Measurements from ENCODE around the gene RGS8. TPM values are rescaled to one million over a fixed set of nuclear protein-coding genes. Genes with fewer than 3 reads are reported as not detected.

RGS8 gene
- total and polyA plus RNA-seq, 2 of the 4 experiments (the other 2 are of a cell fraction): not detected

GRCh38 chr1:182725259-182726255, 41.2 kb upstream of the RGS8 start (continued):
- TF ChIP-seq, protein P1, sequence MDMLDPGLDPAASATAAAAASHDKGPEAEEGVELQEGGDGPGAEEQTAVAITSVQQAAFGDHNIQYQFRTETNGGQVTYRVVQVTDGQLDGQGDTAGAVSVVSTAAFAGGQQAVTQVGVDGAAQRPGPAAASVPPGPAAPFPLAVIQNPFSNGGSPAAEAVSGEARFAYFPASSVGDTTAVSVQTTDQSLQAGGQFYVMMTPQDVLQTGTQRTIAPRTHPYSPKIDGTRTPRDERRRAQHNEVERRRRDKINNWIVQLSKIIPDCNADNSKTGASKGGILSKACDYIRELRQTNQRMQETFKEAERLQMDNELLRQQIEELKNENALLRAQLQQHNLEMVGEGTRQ (IDR thresholded peaks at IDR 0.05; ENCODE audit: low read depth, low read length): no peak

DNA sequence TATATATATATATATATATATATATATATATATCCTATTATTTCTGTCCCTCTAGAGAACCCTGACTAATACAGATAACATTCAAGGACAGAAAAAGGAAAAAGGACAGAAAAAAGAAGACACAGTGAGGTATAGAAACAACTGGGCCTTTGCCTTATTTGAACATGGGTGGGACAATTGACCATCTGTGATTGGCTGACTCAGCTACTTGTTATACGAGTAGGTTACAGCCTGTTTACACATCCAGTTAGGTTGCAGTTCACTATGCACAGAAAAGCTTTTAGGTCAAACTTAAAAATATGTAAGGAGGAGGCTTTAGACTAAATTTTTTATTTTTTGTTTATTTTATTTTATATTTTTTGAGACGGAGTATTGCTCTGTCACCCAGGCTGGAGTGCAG, 39.8 kb upstream of the RGS8 start:
- Histone ChIP-seq H4K5ac (ENCODE audit: low read depth, low read length) (no peak overlapping the region), H3K27me3 (ENCODE audit: control insufficient read depth, insufficient read depth, low read length) (no peaks in the 10 kb centered on the region), H2BK5ac (ENCODE audit: low read depth, low read length, poor library complexity, severe bottlenecking) (no peak overlapping the region), H3K4me1 (ENCODE audit: control insufficient read depth, insufficient read depth, low read length) (0 out of 2 replicates have a peak, but pooled peaks cover 3% of the 10 kb centered on the region), H3K56ac (ENCODE audit: extremely low read depth, insufficient read depth, low read length) (no peak overlapping the region), H3K14ac (replicated peaks; ENCODE audit: low read depth, low read length) (no peak overlapping the region), H3K9me3 (ENCODE audit: control insufficient read depth, insufficient read depth, low read length) (no peaks in the 10 kb centered on the region), H3K4me3 (ENCODE audit: insufficient read depth, low read depth, low read length) (no peak overlapping the region), H3K36me3 (ENCODE audit: control insufficient read depth, insufficient read depth, low read length) (no peaks in the 10 kb centered on the region), H3K9me1 (ENCODE audit: insufficient read depth, low read length) (no peaks in the 10 kb centered on the region; the same call in 1 of the 2 replicates), H3K4me2 (ENCODE audit: low read depth, low read length) (no peak overlapping the region), H3K9ac (ENCODE audit: low read depth, low read length) (no peak overlapping the region), H2BK120ac (ENCODE audit: low read depth, low read length) (no peak overlapping the region), H2AK9ac (replicated peaks; ENCODE audit: low read depth, low read length, poor library complexity) (no peak overlapping the region), H2BK15ac (ENCODE audit: low read depth, low read length) (no peak overlapping the region), H4K8ac (ENCODE audit: low read depth in 2 of 2, low read length in 2 of 2) (no peak overlapping the region), H3K79me1 (ENCODE audit: low read depth in 1 of 2, low read length in 2 of 2) (no peaks in the 10 kb centered on the region), H3K27ac (ENCODE audit: insufficient read depth, low read length) (no peak overlapping the region), H2BK20ac (ENCODE audit: low read depth, low read length) (no peak overlapping the region), H3K18ac (ENCODE audit: low read depth, low read length) (no peak overlapping the region), H3K23ac (ENCODE audit: low read depth, low read length) (no peak overlapping the region), H3K4ac (ENCODE audit: low read depth, low read length) (no peak overlapping the region), H4K91ac (ENCODE audit: insufficient read depth, low read depth, low read length) (no peak overlapping the region), H2AFZ (replicated peaks; ENCODE audit: low read length, poor library complexity) (no peak overlapping the region), H2AK5ac (ENCODE audit: low read depth, low read length) (no peak overlapping the region), H4K20me1 (ENCODE audit: insufficient read depth, low read length) (no peaks in the 10 kb centered on the region)
- DNase-seq: no peak
- CTCF ChIA-PET: interaction anchor here (0.6 kb wide), 1 partner anchor 363 kb away, joined by 3 read pairs; no protein-coding TSS in a partner anchor
- dilution Hi-C loops (cut with HindIII; ENCODE audit: low sequenced_read_pairs, unreplicated experiment): no loop called here
- intact Hi-C loops (cut with micrococcal nuclease): no loop called here
- BruUV-seq (replicated peaks): no TSS peak
- no CpG with 5 or more reads among the region's 2 CpGs for WGBS, 2 experiments (ENCODE audit: extremely low coverage in 2 of 2, insufficient read length in 1 of 2)
- in situ Hi-C loops (cut with MboI; ENCODE audit: low sequenced_read_pairs): no loop called here
- POLR2A ChIA-PET (ENCODE audit: unreplicated experiment): no interaction called here
- no peak for ATAC-seq (ENCODE audit: low read depth)
- TF ChIP-seq MAFK (IDR thresholded peaks at IDR 0.05; ENCODE audit: low read depth, low read length) (peak; percentile 42; the same call in 1 of the 2 replicates), CEBPB (IDR thresholded peaks at IDR 0.05; ENCODE audit: low read depth, low read length) (no peak)

Measured in IMR-90 (cell line).